NCI-H2196 (cell line): Measurements from ENCODE around the gene F5.

Experiments
- DNase-seq: peaks from one replicate; lab custom pipeline; 2025; ENCODE audit not compliant: unreplicated experiment; lab: John Stamatoyannopoulos, UW

F5 gene

DNA sequence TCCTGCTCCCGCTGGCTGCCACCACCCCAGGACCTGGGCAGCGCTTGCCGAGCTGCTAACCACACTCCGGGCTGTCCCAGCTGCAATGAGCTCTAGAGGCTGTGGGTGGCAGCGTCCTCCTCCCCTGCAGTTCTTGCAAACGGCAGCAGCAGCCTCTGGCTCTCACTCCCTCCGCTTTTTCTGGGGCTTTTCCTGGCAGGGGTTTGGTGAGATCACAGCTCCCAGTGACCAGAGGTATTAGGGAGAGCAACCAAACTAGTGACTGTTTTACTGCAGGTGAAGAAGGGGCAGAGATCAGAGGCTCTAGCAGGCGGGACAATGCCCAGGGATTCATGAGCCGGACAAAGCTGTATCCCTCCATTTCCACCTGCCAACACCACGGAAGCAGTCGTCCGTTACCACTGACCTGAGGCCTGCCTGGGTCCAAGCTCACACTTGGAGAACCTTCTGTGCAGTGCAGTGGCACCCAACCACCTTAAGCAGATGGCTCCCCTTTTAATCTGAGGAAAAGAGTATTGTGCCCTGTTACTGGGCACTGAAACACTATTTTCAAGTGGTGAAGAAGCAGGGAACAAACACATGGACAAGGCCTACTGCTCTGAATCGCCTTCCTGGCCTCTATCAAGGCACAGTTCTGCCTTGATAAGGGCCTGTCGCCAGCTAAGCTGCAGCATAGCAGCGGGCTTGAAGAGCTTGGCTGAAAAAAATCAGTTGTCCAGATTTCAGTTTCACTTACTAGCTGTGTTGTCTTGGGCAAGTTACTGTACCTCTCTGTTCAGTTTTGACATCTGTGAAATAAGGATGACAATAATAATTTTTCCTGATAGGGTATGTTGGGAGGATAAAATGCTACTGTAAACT is at the start of gene F5:
Gene F5 (minus strand): TSS at position 87 of the 861 bp plus-strand sequence. CDS start 95 bp downstream, outside the sequence.
- peak; percentile 37 for DNase-seq

DNA sequence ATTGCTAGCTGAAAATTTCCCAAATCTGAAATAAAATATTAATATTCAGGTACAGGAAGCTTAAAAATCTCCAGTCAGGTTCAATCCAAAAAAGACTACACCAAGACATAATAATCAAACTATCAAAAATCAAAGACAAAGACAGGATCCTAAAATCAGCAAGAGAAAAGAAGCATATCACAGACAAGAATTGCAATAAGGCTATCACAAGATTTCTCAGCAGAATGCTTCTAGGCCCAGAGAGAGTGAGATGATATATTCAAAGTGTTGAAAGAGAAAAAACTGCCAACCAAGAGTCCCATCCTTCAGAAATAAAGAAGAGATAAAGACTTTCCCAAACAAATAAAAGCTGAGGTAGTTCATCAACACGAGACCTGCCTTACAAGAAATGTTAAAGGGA is 48.6 kb upstream of the F5 start:
- DNase-seq, result no peak

- no peak for DNase-seq
Observed at GRCh38 chr1:169634145-169634544, 47.9 kb upstream of the F5 start.

- no peak for DNase-seq
Observed at GRCh38 chr1:169631249-169631648, 45.0 kb upstream of the F5 start.

DNA sequence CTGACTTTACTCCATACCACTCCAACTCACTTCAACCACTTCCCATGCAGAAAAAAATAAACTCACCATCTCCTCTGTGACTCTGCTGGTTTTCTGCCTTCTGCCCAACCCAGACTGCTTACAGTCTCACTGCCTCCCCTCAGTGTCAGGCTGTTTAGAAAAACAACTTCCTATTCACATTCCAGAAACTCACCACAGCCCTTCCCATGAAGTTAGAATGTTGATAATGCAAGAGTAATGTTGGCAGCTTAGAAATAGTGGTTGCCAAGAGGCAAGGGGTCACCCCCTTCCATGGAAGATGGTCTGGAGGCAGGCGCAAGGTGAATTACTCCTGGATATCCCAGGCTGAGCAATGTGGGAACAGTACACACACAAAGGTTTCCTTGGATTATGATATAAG is 43.7 kb upstream of the F5 start, which contains the start of gene SELP:
Gene SELP (minus strand): TSS at position 119 of the 400 bp plus-strand sequence. CDS start 50 bp downstream, at position 69.
- no peak for DNase-seq

- no peak for DNase-seq
Observed at GRCh38 chr1:169624912-169625311, 38.6 kb upstream of the F5 start.

DNA sequence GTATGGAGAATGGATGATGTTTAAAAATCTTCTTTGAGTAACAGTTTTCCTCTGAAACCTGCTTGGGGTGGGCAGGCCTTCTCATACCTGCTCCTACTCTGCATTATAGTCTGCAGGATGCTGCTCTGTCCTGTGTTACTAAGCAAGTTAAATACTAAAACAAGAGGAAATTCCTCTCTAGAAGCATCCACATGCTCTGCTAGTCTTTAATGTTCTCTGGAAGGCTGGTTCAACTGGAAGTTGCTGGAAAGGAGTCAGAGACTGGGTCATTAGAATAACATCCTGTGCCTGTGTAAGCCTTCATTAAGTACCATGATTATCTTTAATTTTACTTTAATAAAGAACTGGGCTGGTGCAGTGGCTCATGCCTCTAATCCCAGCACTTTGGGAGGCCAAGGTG is 37.8 kb upstream of the F5 start:
- no peak for DNase-seq

DNA sequence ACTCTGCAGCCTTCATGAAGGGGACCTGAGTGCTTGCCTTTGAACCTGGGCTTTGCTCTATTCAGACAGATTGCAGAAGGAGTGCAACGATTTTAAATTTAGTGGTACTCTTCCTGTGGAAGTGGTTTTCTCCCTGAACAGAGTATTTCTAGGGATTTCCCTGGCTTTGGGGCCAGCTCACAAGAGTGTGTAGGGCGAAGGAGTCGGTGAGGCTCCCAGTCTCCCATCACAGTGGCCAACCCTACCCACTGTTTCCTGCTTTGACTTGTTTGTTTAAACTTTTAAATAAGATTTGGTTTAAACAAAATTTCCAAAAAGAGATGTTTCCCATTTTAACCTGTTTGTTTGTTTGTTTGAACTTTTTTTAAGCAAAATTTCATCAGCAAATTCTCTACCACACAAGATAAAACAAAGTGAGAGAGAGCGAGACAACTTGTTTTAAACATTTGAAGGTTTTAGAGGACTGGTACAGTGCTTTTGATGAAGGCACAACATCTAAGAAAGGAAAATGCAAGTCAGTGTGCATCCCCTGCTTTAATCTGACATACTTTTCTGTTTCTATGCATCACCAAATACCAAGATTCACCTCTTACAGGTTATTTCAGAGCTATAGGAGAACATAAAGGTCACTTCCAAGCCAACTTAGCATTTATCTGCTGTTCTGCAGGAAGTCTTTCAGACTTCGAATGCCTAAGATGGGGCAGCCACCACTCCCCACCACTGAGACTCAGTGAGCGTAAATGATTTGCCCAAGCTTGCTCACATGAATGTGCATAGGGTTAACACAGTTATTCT is 37.0 kb upstream of the F5 start:
- no peak for DNase-seq

DNA sequence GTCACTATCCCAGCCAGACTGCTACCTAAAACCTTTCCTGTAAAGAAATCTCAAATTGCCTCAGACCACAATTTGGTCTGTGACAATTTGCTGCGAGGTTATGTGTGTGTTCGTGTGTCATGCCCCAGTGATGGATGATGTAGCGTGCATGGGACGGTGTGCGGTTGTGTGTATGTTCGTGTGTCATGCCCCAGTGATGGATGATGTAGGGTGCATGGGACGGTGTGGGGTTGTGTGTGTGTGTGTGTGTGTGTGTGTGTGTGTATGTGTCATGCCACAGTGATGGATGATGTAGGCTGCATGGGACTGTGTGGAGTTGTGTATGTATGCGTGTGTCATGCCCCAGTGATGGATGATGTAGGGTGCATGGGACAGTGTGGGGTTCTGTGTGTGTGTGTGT is 34.3 kb upstream of the F5 start:
- DNase-seq, result no peak

GRCh38 chr1:169618367-169618766 is 32.1 kb upstream of the F5 start:
- DNase-seq, result no peak

GRCh38 chr1:169615803-169616202 is 29.5 kb upstream of the F5 start:
- no peak for DNase-seq

DNA sequence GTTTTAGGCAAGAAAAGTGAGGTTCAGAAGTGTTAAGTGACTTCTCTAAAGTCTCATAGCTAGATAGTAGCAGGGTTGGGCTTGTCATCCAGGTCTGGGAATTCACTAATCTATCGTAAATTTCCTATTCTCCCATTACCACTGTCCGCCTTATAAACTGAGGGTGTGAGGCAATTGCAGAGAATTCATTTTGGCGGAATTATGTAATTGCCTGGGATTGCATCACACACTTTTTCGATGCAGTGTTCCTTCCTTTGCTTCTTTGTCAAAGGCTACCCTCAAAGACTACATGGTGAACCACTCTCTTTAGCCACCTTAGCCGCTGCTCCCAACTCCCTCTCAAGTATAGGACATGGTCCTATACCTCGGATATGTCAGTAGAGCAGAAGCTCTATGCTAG is 24.6 kb upstream of the F5 start:
- no peak for DNase-seq

- DNase-seq, result no peak
Observed at GRCh38 chr1:169610108-169610507, 23.8 kb upstream of the F5 start.

- DNase-seq, result no peak
Observed at GRCh38 chr1:169608226-169608625, 21.9 kb upstream of the F5 start.

DNA sequence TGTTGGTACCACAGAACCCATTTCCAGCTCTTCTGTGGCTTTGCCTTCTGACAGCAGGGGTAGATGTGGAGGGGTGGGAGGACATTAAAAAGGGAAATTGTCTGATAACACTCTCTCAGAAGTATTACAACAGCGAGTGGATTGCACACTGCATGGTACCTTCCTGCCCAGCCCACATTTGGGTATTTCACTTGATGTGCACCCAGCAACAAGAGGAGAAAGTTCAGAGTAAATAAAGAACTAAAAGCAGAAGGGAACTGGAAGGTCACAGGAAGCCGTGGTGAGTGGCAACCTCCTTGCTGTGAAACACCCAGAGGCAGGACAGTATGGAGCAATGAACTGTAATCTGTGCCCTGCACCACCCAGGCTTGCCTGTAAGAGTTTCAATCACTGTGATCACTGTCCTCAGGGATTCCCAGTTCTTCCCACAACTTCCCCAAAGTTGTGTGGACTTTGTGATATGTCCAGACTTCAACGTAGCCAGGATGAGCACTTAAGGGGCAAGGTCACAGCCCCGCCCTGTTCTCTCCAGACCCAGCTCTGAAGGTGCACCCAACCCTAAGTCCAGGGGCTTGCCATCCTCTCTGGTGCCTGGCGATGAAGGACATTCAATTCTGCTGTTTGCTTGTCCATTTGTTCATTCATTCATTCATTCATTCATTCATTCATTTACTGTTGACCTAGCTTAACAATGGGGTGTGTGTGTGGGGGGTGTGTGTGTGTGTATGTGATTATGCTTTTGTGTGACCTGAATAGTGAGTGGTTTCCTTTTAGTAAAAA is 18.7 kb upstream of the F5 start:
- DNase-seq, result no peak

DNA sequence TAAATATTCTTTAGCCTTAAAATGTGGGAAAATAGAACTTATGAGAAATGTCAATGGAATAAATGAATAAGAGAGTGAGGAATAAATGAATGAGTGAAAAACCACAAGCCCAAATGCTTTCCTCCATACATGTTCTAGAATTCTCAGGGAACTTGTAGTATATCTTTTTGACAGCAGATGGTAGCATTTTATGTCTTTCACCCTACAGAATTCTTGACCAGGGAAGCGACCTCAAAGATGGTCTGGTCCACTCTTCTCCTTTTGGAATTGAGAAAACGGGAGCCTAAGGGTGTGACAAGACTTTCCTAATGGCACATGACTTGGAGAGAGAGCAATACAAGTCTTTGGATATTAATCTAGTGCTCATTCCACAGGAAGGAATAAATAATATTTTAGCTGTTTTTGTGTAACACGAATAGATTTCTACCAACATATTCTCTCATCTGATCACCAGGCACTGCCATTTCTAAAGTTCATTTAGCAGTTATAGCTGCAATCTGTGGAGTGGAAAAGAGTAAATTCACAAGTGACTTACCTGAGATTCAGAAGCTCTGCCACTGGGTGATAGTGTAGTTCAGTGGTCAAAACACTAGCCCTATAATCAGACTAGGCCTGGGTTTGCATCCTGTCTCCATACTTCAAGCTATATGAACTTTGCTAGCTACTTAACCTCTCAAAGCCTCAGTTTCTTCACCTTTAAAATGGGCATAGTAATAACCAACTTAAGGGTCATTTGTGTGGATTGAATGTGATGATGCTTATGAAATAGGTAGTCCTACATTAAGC is 15.0 kb upstream of the F5 start:
- DNase-seq, result peak; percentile 3

GRCh38 chr1:169595764-169596711 is 9.8 kb upstream of the F5 start:
- DNase-seq, result no peak

DNA sequence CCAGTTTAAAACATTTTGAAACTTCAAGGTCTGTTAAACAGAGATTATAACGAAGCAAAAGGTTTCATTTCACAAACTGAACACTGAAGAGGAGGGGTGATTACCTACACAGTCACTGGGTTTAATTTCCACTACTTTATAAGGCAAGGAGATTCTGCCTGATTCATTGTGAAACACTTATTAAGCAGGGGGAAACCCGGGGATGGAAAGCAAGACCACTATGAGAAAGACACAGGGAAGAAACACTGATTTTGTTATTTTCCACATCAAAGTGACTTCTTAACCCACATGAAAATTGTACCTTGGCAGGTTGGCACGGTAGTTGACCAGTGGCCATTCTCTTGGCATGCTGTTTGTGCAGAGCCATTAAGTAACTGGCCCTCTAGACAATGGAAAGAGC is 8.1 kb upstream of the F5 start:
- DNase-seq, result no peak

GRCh38 chr1:169590932-169591331 is 4.7 kb upstream of the F5 start:
- no peak for DNase-seq
